GM12872 (cell line): ENCODE data around the gene RNF150.

Experiments used
- CTCF ChIP-seq: IDR thresholded peaks from 3 replicates; pipeline ENCODE4 v1.5.1; 2011; ENCODE audit warnings: low read depth, mild to moderate bottlenecking, low read length, moderate library complexity; ENCODE audit not compliant: insufficient read depth

RNF150 gene

GRCh38 chr4:141021397-141022110 lies 111.7 kb downstream of the RNF150 start:
- TF ChIP-seq CTCF, result no peak

- TF ChIP-seq CTCF, result no peak
Measured at GRCh38 chr4:141020801-141021261, 112.4 kb downstream of the RNF150 start.

- TF ChIP-seq CTCF, result no peak
Measured at GRCh38 chr4:141019768-141020167, 113.5 kb downstream of the RNF150 start.

GRCh38 chr4:141016117-141016798 lies 117.0 kb downstream of the RNF150 start:
- TF ChIP-seq CTCF, result no peak

- no peak for TF ChIP-seq CTCF
Measured at GRCh38 chr4:141013899-141014298, 119.4 kb downstream of the RNF150 start.

GRCh38 chr4:141011901-141012315 lies 121.4 kb downstream of the RNF150 start:
- TF ChIP-seq CTCF, result no peak

GRCh38 chr4:141009931-141010330 lies 123.3 kb downstream of the RNF150 start:
- TF ChIP-seq CTCF, result no peak
